CD4-positive, alpha-beta T cell treated with Interleukin-1 beta for 1 hour (primary cell): Measurements from ENCODE around the gene TFEC.
A peak's percentile ranks its signal among the peaks of the same experiment; 100 is the strongest.
"Not testable (repeated sequence)": the region's sequence is repeated elsewhere in the genome, so short reads cannot be mapped to it uniquely, and the experiment has no call there.

Source experiments
- DNase-seq, 2 donors: peaks; one replicate each; pipeline ENCODE4 v3.0.0-alpha.2; 2020 to 2022

The TFEC gene, protein sequence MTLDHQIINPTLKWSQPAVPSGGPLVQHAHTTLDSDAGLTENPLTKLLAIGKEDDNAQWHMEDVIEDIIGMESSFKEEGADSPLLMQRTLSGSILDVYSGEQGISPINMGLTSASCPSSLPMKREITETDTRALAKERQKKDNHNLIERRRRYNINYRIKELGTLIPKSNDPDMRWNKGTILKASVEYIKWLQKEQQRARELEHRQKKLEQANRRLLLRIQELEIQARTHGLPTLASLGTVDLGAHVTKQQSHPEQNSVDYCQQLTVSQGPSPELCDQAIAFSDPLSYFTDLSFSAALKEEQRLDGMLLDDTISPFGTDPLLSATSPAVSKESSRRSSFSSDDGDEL

DNA sequence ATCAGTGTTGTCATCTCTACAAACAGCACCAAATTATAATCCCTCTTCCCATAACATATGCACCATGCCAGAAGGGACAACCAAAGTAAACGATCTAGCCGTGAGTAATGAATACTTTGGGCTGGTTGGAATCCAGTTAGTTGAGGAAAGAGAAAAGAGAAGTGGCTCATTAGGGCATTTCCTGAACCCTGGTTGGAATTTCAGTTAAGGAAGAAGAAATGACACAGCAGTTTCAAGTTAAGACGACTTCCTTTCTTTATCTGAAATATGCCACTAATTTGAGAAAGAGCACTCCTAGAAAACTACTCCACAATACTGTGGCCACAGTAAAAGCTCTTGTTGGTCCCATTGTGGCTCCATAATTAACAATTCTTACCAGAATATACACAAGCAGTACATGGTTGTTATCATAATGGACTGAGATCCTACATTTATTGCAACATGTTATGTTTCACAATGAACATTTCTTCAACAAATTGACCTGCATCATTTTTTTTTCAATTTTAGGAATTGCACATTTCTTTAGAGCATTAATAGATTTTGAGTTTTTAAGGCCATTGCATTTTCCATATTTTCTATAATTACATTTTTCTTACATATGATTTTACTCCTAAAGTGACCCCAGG is at the start of gene TFEC:
TSS of gene TFEC (minus strand) at position 113 of the 626 bp plus-strand sequence. CDS start 46,322 bp downstream, outside the sequence.
- DNase-seq: no peak

DNA sequence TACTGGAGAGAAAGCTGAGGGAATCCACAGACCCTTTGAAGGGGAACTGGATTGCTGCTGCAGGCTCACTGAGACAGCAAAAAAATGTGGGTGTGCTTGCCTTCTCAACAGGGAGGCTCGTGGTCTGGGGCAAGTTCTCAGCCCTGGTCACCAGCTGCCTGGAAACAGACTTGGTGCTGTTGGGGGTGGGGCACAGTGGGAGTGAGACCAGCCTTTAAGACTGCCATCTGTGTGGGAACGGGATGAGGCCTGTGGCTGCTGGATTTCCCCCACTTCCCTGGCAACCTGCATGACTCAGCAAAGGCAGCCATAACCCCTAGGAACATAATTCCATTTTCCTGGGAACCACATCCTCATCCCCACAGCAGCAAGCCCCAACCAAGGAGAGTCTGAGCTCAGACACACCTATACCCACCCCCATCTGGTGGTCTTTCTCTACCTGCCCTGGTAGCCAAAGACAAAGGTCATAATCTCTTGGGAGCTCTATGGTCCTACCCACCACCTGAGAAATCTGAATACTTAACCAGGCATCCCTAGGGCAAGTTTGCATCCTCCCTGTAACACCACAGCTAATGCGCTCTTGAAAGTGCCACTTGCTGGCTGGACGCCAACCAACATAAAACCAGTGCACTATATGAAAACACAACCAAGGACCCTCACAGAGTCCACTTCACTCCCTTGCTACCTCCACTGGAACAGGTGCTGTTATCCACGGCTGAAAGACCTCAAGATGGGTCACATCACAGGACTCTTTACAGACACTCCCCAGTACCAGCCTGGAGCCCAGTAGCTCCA is 45.0 kb upstream of the TFEC start:
- DNase-seq: no peak

DNA sequence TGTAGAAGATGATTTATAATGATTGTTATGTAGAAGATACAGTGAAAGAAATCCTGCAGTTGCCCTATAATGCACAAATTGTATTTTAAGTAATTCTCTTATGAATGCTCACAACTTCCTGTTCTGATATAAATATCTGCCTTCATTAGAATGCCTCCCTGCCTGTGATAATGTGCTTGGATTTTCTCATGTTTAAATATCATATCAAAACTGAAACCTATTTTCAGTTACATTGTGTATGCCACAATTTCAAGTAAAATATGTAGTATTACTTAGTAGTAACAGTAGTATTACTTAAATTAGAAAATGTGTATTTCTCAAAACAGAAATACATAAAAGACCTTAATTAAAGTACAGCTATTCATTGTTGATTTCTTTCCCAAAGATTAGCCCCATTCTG is 41.1 kb upstream of the TFEC start:
- no peak for DNase-seq

DNA sequence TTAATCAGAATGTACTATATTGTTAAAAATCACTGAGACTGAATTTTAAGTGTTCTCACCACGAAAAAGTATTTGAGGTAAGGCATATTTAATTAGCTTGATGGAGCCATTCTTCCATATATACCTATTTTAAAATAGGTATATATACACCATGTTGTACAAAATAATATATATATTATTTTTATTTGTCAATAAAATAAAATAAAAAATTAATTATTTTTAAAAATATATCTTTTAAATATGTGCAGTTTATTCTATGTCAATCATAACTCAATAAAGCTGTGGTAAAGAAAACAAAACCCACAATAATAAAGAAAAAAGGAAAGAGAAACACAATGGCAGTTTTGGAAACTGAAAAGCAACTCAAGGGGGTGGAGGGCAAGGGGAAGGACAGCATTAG is 33.6 kb upstream of the TFEC start:
- no peak for DNase-seq

DNA sequence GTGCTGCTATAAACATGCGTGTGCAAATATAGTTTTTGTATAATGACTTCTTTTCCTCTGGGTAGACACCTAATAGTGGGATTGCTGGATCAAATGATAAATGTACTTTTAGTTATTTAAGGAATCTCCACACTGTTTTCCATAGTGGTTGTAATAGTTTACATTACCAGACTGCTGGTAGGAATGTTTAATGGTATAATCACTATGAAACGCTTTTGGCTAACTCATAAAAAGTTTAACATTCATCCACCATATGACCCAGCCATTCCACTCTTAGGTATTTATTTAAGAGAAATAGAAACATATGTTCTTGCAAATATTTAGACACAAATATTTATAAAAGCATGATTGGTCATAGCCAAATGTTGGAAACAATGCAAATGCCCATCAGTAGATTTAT is 32.1 kb upstream of the TFEC start:
- no peak for DNase-seq

DNA sequence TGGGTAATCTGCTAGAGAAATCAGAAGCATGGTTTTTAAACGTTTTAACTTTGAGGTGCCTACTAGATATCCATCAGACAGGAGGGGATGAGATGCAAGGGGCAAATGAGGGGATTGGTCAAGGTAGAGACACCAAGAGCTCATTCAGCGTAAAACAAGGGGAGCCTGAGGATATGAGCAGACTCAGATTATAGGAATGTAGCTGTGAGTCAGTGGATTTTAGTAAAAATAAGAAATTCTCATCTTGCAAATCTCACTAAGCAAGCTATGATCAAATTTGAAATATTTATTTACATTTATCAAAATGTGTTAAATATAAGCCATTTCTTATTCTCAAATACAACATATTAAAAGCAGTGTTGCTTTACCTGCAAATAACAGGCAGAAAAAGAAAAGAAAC is 21.4 kb upstream of the TFEC start:
- DNase-seq: no peak

DNA sequence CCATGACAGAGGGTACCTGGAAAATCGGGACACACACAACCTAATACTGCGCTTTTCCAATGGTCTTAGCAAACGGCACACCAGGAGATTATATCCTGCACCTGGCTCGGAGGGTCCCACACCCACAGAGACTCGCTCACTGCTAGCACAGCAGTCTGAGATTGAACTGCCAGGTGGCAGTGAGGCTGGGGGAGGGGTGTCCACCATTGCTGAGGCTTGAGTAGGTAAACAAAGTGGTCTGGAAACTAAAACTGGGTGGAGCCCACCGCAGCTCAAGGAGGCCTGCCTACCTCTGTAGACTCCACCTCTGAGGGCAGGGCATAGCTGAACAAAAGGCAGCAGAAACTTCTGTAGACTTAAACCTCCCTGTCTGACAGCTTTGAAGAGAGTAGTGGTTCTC is 16.7 kb upstream of the TFEC start:
- not testable (repeated sequence) for DNase-seq

DNA sequence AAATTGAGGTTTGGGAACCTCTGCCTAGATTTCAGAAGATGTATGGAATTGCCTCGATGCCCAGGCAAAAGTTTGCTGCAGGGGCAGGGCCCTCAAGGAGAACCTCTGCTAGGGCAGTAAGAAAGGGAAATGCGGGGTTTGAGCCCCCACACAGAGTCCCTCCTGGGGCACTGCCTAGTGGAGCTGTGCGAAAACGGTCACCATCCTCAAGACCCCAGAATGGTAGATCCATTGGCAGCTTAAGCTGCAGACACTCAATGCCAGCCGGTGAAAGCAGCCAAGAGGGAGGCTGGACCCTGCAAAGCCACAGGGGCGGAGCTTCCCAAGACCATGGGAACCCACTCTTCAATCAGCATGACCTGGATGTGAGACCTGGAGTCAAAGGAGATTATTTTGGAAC is 15.0 kb upstream of the TFEC start:
- DNase-seq: no peak

DNA sequence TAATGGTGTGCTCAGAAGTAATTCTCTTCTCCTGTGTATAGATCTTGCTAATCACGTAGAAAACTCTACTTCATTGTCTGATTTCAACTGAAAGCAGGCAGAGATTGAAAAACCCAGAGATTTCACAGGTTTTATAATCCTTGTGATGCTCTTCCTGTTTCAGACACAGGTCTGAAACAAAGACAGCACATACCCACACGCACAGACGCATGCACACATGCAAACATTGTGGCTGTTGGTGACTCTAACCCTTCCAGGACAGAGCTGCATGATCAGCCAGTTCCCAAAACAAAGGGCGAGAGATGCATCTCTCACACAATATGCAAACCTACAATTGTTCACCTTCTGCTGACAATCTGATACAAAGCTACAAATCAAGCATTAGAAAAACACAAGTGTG is 11.1 kb upstream of the TFEC start:
- DNase-seq: no peak

DNA sequence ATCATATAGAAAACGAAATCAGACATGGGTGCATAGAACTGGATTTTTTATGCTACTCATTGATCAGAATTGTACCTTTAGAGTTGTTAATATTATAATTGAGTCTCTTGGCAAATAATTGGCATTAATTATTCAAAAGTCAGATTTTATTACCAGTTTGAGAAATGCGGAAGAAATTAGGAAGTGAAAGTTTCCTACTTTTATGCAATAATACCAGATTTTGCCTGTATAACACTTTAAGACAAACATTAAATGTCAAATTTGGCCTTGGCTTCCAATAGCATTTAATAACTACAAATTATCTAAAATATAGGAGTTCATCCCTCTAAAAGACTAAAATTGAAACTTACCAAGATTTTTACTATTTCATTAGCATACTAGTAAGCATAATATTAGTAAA is 6.8 kb upstream of the TFEC start:
- DNase-seq: no peak

DNA sequence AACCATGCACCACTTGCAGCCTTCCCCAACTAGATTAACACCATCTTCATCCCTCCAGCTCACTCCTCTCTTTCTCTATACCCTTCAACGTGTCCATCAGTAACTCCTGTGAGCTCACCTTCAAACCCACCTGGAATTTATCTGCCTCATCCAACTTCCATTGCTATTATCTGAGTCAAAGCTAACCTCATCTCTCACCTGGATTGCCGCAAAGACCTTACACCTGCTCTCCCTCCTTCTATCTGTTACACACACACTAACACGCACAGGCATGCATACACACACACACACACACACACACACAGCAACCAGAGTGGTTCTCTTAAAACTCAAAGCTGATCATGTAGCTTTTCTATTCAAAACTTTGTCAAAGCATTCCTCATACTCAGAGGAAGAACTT is 3.8 kb upstream of the TFEC start:
- no peak for DNase-seq

DNA sequence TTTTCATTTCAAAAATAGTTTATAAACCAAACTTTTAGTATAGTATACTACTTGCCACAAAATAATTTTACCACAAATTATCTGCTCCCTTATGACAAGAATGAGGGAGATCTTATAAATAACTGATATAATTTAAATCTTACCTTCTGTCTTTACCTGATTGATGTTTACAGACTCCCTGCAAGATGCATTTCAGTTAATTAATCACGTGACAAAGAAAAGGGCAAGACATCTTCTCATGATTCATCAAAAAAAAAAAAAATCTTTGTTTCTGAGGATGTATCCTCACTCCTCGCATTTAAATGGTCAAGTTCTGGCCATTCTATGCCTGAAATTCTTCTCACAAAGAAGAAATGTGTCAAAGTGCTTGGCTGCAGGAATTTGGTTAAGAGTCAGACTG is 2.3 kb upstream of the TFEC start:
- no peak for DNase-seq

DNA sequence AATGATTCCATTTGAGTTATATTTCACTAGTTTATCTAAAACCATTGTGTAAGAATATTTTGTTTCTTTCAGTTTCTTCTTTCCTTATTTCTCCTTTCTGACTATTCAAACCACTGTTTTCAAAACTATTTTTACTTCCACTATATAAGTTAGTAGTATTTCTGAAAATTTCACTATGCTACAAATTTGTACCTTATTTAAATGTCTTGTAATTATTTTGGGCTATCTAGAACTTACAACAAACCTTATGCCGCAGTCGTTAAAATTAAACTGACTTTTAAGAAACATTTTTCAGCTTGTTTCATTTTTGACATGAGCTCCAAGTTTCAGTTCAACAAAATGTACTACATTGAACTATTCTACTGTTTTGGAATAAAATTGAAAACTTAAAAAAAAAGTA is 1.8 kb downstream of the TFEC start:
- DNase-seq: no peak

DNA sequence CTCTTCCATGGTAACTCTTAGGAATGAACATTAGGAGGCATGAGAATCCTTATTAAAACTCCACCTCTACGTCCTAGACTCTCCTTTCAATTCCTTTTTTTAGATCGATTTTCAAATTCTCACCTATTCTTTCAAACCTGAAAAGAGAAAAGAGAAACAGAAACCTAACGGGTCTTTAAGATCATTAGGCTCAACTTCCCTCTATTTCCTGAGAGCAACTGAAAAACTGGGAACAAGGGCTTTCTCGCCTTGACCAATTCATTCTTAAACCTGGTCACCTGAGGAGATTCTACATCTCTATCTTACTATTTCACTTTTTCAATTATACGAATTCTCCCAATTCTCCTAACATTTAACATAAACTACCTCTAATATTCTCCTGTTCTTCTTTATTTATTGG is 2.8 kb downstream of the TFEC start:
- no peak for DNase-seq

DNA sequence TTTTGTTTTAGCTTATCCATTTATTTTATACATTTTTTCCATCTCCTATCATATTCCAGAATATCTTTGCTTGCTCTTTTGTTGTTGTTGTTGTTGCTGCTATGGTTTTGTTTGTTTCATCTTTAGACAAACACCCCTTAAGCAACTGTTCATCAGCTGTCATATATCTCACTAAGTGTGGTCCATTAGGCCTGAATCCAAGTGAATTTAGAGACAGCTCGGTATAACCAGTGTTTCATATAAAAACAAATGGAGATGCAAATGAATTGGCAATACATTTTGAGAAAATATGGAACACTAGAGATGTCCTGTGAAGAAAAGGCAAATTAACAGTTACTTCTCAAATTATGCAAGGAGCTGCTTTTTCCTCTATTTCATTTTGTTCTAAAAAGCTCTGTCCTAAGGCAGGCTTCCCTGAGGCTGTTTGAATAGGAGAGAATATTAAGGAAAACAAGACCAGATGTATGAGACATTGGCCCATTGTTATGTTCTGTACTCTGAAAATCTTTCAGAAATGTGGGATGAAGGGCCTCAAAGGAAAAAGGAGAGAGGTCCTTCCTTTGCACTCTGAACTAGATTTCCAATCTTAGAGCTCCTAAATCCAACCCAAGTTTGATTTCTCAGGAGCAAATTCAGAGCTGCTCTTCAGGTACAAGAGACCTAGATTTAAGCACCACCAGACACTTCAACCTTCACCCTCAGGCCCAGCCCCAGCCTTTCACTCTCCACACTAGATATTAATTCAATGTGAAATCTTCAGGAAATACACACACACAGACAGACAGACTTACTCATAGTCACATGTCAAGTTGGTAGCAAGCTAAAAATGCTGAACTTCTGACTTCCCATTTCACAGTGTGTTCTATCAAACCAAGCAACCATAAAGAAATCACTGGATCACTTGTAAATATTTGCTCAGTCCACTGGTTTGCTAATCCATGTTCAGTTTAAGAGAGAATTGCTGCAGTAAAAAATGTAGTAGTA is 5.4 kb downstream of the TFEC start:
- peak in 1 of 2 donors; percentile 1 for DNase-seq

DNA sequence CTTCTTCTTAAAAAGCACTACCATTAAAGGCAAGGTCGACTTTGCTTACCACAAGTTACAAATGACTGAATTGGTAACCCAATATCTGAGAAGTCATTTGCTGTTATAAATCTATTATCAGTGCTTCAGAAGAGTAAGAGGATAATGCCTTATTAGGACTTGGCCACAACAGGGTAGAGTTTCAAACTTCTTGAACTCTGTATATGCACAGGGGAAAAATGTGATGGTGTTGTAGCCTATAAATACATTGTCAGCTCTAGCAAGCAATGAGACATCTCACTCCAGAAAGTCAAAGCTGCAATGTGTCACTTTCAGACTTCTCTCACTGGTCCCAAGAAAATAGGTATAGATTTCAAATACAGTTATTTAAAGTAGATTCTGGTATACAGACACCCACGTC is 9.3 kb downstream of the TFEC start:
- DNase-seq: no peak

DNA sequence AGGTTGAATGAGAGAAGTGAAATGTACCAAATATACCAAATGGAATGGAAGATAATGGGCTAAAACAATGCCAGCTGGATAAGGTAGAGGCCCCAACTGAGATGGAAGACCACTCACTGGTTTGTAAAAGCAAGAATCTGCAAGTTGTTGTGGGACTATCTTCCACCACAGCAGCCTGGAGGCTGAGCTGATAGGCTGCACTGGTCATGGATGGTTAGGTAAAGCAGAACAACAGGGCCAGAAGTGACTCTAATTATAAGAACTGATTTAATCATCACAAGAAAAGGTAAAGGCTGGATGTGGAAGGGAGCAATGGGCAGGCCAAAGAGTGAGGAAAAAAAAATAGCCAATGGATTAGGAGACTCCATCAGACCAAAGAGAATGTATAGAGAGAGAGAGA is 11.8 kb downstream of the TFEC start:
- DNase-seq: no peak

DNA sequence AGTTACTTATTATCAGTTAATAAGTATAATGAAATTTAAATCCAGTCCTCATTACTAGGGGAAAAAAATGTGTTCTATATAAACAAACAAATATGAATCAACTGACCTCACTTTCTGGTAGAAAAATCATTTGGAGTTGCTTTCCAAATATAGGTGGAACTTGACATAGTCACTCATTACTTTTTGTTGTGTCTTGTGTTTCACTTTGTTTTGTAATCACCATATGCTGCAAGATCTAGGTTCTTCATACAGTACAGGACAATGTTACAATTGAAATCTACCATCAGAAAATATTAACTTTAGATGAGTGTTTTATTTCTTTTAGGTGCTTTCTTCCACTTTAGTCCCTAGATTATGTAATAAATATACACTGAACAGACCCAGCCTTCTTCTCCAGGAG is 16.9 kb downstream of the TFEC start:
- DNase-seq: no peak

DNA sequence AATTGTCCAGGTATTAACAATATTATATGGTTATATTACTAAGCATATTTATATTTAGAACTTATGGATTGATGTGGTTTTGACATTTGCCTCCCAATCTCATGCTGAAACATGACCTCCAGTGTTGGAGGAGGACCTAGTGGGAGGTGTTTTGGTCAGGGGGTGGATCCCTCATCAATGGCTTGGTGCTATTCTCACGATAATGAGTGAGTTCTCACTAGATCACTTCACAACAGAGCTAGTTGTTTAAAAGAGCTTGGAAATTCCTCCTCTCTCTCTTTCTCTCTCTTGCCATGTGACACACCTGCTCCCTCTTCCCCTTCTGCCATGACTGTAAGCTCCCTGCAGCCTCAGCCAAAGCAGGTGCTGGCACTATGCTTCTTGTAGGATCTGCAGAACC is 19.0 kb downstream of the TFEC start:
- no peak for DNase-seq

DNA sequence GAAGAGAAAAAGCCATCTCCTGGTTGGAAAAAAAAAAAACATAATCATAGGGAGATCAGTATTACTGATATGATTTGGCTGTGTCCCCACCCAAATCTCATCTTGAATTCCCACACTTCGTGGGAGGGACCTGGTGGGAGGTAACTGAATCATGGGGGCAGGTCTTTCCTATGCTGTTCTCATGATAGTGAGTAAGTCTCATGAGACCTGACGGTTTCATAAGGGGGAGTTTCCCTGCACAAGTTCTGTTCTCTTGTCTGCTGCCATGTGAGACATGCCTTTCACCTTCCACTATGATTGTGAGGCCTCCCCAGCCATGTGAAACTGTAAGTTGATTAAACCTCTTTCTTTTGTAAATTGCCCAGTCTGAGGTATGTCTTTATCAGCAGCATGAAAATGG is 25.8 kb downstream of the TFEC start:
- not testable (repeated sequence) for DNase-seq

DNA sequence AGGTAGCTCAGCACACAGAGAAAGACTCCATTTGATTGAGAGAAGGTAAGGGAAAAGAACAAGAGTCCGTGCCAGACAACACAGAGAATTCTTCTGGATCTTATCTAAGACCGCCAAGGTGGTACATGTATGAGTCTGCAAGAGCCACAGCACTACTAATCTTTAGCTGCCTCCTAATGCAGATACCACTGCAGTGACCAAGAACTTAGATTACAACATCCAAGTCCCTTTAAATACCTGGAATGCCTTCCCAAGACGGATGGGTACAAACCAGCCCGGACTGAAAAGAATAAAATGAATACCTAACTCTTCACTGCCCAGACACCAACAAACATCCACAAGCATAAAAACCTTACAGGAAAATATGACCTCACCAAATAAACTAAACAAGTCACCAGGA is 33.3 kb downstream of the TFEC start:
- no peak for DNase-seq

DNA sequence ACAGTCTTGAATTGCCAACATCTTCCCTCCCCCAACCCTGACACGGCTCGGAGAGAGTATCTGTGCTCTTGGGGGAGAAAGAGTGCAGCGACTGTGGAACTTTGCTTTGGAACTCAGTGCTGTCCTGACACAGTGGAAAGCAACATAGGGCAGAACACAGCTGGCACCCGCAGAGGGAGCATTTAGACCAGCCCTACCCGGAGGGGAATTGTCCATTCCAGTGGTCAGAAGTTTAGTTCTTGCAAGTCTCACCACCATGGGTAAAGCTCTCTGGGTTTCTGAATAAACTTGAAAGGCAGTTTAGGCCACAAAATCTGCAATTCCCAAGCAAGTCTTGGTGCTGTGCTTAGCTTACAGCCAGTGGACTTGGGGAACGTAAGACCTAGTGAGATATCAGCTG is 34.9 kb downstream of the TFEC start:
- DNase-seq: no peak

DNA sequence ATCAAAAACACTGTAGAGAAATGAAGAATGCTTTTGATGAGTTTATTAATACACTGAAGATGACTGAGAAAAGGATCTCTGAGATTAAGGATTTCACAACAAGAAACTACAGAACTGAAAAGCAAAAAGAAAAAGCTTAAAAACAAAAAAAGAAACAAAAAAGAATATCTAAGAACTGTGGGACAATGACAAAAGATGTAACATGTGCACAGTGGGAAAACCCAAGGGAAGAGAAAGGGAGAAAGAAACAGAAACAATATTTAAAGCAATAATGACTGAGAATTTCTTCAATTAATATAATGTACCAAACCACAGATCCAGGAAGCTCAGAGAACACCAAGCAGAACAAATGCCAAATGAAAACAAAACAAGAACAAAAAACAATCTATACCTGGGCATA is 42.2 kb downstream of the TFEC start:
- no peak for DNase-seq
